Superior temporal gyrus (tissue), 1 donor: Measurements from ENCODE around the gene RTKN2.

ENCODE experiments used
- DNase-seq: peaks from one replicate; pipeline ENCODE4 v3.0.0-alpha.2; 2016; ENCODE audit errors: extremely low spot score

The RTKN2 gene

DNA sequence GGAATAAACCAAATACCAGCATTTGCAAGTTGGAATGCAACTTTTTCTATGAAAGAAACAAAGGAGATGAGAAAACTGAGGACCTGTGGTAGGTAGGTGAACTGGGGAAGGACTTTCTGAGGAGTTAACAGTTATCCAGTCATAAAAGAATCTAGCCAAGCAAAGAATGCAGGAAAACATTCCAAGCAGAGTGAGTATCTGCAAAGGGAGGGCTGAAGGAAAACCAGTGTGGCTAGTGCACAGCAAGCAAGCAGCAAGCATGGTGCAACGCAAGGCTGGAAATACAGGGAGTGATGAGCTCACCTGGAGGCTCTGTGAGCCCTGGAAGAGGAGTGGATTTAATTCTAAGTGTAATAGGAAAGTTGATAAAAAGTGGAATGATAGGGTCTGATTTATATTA lies 44.0 kb downstream of the RTKN2 start:
- no peak for DNase-seq

DNA sequence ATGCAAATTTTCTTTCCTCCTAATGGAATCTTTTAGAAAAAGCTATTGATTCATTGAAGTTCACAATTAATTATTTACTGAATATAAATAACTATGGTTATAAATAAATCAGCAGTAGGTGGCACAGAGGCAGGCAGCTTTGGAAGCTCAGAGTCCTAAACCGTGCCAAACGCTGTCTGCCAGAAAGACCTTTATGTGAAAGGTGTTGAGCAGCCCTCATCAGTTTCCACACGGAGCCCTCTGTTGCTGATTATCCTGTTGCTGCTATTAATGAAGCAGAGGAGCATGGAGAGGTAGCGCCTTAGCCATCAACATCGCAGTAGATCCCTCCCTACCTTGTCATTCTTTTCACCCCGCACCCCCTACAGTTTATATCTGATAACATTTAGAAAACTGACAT lies 51.0 kb downstream of the RTKN2 start:
- no peak for DNase-seq

DNA sequence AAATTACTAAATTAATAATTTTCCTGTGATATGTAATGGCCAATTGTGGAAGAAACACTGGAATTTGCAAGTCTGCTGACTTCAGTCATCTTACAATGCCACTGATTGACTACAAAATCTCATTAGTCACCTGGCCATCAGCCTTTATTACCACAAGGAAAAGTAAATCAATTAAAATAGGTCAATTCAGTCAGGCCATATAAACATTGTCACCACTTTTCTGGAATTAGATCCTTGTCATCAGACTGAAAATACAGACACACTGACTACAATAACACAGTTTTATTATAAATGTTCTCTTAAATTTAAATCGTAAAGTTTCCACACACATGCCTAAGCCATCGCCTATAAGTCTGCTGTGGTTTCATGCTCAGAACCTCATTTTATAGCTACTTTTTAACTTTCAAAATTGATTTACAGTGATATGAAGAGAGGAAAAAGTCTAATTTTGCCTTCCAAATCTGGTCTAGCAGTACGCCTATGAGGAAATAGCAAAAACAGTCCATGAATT lies 54.2 kb downstream of the RTKN2 start:
- no peak for DNase-seq

DNA sequence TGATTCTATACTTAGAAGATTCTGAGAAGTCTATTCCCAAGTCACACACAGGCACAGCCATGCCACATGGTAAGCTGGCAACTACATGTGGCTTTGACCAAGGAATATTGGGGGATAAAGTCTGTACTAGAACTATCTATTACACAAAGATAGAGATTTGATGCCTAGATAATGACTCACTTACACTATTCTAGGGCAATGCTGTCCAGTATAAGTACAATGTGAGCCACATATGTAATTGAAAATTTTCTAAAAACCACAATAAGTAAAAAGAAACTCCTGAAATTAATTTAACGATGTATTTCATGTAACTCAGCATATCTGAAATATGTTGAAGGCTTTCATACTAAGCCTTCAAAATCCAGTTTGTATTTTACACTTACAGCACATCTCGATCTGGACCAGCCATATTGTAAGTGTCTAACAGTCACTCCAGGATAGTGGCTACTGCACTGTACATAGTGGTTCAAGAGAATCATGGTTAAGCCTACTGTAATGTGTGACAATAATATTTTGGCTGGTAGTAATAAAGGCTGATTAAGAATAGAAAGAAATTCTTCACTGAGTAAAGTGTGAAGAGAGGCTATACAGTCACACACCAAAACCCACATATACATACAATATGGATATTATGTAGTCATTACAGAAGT lies 62.8 kb downstream of the RTKN2 start:
- no peak for DNase-seq

DNA sequence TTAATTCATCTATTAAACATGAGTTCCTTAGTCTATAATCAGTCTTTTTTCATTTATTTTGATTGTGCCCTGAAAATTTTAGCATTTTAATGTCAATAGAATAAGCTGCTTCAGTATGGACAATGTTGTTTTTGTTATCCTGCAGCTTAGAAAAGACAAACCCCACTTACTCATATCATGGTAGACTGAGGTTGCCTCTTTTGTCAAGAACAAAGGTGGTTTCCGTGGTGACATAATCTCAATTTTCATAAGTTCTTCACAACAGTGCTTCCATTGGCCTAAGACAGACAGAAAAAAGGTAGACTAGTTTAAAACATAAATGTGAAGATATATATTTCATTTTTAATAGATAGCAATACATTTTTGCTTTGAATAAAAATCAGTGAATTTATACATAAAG lies 69.1 kb downstream of the RTKN2 start:
- DNase-seq, result no peak

DNA sequence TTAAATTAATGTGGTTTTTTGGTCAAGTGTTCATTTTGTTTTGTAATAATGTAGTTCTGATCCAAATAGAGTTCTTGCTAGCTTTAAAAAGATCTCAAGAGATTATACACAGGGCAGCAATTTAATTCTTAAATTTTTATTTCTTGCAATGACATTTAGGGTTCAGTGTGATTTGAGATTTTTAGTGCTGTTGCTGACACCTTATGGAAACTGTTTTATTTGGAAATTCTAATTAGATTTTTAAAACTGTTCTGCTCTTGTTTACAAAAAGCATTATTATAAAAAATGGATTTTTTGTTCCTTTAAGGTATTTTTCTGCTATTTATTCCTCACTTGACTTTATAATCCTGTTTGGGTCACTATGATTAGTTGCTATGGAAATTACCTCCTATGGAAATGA lies 72.1 kb downstream of the RTKN2 start:
- peak; percentile 17 for DNase-seq

DNA sequence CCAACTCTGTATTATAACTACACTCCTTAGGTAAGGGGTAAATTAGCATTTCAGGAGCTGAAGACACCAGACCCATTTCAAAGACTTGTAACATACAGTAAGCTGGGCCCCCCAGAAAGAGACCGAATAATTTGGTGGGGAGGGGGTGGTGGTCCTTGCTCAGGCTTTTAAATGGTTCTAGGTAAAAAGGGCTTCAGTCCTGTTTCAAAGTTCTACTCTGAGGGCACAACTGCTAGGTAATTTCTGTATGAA lies 73.0 kb downstream of the RTKN2 start:
- no peak for DNase-seq

DNA sequence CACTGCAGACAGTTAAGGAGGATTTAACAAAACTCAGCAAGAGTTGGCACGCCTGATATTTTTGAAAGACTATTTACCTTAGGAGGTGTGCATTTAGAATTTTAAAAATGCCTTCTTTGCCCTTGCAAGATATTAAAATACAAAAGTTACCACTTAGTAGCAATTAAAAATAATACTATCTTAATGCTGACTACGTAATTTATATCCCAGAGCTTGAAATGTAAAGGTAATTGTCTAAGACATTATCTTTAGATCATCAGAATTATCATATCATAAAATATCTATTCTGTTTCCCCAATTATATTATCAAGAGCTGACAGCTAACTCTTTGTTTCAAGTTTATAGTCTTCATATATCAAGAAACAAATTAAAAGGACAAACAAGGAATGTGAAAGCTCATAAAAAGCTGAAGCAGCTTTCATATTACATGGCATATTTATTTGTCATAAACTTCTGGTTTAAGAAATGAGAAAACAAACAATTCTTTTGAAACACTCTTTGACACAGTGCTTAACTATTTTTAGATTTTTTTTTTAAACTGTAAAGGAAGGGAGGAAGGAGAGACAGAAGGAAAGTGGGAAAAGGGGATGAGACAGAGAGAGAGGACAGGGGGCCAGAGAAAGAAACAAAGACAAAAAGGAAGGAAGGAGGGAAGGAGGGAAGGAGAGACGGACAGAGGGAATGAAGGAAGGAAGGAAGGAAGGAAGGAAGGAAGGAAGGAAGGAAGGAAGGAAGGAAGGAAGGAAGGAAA lies 73.5 kb downstream of the RTKN2 start:
- DNase-seq, result no peak

DNA sequence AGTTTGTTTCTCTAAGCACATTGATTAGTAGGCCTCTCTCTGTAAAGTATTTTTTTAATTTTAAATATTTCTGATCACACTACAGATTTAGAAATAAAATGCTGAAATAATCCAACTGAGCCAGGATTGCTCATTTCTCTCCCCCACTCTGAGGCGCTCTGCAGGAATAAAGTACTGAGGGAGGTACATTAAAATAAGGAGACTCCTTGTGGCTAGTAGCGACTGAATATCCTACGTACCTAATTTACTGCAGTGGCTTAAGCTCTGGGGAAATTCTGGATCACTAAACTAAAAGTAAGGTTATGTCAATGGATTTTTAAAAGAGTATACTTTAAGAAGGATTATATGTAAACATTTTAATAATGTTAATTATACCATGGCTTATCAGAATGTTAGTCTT lies 75.2 kb downstream of the RTKN2 start:
- no peak for DNase-seq

DNA sequence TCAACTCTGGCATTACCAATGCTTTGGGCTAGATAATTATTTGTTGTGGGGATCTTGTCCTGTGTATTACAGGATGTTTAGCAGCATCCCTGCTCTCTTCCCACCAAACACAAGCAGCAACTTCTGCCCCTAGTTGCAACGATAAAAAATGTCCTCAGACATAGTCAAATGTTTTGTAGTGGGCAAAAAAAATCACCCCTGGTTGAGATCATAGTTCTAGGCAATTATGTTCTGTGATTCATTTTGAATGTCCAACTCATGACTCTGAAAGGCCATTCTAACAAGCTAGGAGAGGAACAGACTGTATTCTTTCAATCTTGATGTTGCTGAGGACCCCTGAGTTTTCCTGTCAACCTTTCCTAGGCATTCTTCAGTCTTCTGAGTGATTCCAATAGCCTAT lies 79.5 kb downstream of the RTKN2 start:
- DNase-seq, result no peak

DNA sequence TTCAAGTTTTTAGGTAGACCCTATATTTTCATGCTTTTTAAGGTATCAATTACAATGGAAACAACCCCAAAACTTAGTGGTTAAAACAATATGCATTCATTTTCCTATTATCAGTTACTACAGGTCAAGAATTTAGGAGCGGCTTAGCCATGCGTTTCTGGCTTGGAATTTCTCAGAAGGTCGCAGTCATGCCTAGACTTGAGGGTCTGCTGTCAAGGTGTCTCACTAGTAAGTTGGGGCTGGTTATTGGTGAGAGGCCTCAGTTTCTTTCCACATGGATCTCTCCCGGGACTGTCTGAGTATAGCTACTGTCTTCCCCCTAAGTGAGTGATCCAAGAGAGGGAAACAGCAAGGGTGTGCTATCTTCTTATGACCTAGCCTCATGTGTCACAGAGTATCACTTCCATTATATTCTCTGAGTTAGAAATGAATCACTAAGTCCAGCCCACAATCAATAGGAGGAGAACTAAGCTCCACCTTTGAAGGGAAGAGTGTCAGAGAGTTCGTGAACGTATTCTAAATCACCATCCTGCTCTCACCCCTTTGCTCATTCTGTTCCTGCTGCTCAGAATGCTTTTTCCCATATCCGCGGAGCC lies 80.5 kb downstream of the RTKN2 start:
- DNase-seq, result no peak

DNA sequence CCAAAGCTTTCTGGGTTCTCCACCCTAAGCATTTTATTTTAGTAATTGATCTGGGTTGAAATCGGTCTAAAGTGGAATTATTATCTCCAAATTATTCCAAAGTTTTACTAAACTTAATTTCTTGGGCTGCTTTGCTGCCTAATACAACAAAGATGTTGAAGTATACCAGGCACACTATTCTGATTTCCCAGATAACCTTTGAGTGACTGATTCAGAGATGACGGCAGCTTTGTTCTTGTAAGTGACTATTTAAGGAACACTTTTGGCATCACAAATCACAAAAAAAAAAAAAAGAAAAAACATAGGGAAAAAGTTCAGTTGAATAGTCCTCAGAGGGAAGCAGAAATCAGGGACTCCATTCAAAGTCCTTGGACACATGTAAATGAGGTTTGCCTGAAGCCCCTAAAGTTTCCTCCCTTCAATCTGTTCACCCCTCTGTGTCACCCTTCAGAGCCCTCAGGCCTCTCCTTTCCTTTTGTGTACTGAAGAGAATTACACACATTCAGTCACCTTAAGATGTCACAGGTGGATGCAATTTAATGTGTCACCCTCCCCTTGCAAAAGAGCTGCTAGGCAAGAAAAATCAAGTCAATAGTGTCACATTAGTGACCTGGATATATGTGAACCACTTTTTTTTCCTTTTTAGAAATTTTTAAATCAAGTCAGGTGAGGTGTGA lies 81.5 kb downstream of the RTKN2 start:
- DNase-seq, result no peak

DNA sequence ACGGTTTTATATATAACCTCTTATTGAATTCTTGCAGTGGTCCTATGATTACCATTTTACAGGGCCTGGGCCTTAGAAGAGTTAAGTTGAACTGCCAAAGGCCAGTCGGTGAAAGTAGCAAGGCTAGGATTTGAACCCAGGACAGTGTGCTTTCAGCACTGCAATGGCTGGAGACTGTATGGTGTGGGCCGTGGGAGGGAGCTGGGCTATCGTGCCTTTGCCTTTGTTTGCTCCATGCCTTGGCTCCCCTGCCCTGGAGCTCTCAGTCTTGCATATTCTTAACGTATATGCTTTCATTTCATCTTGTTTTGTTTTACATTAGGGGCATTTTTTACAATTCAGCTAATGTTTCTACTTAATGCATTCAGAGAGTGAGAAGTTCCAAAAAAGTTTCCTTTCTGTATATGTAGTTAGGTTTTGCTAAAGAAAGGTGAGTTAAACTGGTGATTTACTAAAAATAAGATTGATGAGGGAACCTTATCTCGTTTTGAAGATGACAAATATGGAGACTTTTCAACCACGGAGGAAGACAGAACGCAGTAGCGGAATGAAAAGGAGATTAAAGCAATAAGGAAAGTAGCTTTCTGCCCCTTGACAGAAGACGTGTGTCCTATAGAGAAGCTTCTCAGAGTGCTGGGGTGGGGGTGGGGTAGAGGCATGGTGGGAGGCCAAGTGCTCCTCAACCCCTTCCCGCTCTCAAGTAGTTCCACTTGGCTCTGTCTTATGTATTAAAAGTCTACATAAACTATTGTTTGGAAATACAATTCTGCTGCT lies 82.5 kb downstream of the RTKN2 start:
- no peak for DNase-seq

DNA sequence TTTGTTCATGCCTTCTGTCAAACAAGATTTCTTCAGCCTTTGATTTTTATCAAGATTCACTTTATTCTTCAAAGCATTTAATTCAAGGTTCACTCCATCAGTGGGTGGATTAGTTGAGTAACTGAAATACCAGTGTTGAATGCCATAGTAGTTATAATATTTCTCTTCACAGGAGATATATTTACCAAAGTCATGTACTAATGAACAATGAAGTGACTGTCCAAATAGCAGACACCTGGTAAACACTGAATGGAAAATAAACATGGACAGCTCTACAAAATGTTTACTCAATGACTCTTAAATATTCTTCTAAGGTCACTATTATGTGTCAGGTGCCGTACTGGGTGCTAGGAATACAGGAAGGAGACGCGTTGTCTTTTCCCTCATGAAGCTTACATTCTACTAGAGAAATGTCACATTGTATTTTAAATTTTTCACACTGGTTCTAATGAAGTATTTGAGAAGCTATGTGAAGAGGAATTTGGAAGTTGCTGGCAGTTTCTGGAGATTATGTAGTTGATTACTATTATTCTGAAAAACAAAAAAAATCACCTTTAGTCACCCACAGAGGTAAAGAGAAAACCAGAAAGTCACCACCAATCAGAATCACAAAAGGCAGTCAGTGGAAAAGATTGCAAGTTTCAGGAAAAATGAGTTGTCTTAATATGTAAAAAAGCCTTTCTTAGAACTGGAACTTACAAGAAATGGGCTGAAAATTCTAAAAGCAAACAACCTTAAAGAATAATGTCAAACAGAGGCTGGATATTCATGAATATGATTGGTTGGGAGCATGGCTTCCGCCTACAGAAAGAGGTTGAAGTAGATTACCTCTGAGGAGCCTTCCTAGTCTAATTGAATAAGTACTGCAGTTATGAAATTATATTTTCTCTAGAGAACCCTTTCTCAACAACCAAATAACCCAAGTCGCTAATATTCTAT lies 84.5 kb downstream of the RTKN2 start:
- DNase-seq, result no peak

DNA sequence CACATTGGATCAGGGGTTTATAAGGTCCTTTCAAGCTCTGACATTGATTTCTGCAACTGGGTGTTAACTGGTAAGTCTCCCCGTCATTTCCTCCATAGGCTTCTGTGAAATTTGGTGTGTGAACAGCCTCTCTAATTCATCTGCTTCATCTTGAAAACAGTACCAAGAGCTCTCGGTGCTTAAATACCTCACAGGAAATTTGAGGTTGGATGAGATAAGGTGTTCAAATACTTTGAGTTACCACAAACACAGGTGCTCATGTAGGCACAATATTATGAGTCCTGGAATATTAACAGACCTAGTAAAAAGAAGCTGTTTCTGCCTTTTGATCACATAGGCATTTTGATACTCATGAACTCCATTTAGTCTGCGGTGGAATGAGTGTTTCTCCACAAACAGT lies 85.2 kb downstream of the RTKN2 start:
- no peak for DNase-seq

DNA sequence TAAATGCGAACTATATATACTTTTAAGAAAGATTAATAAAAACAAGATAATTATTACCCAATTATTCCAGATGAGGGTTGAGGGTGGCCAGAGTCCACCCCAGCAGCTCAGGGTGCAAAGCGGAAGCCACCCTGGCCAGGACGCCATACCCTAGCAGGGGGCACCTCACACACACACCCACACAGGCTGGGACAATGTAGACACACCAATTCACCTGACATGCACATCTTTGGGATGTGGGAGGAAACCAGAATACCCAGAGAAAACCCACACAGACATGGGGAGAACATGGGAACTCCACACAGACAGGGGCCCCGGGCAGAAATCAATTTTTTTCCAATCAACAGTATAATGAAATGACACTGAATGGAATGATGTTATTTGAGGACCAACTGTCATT lies 86.0 kb downstream of the RTKN2 start:
- DNase-seq, result no peak

DNA sequence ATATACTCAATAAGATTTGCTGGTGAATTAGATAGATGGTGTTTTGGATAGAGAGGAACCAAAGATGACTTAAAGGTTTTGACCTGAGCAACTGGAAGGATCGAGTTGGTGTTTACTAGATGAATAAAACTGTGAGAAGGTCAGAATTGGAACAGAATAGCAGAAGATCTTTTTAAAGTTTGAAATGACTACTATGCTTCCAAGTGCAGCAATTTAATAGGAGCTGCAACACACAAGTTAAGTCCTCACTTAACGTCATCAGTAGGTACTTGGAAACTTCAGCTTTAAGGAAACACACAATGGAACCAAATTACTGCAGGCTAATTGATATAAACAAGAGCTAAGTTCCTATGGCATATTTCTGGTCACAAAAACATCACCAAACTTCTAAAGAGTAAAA lies 86.5 kb downstream of the RTKN2 start:
- DNase-seq, result no peak

DNA sequence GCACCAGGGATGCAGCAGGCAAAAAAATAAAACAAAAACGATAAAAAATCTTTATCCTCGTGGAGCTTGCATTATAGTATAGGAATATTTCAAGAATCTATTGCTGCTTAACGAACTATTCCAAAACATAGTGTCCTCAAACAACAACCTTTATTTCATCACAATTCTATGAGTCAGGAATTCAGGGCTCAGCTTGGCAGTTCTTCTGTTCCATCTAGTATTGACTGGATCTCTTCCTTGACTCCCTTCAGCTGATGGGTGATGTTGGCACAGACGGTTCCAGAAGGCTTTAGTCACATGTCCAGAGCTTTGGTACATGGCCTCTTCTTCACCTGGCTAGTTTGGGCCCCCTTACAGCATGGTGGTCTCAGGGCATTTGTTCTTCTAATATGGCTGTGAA lies 88.0 kb downstream of the RTKN2 start:
- no peak for DNase-seq

DNA sequence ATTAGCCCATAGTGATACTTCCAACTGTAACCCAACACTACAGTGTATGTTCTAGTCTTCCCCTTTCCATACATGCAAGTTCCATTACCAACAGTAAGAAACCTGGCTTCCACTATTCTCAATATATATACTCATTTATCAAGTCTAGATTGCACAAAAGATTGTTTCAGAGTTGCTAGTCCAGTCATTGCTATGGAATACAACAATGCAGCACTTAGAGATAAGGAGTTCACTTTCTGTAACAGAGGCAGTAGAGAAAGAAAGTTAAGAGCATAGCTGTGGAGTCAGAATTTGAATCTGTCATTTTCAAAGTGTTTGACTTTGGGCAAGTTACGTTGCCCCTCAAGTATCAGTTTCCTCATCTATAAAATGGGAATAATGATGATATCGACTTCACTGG lies 90.1 kb downstream of the RTKN2 start:
- DNase-seq, result no peak

DNA sequence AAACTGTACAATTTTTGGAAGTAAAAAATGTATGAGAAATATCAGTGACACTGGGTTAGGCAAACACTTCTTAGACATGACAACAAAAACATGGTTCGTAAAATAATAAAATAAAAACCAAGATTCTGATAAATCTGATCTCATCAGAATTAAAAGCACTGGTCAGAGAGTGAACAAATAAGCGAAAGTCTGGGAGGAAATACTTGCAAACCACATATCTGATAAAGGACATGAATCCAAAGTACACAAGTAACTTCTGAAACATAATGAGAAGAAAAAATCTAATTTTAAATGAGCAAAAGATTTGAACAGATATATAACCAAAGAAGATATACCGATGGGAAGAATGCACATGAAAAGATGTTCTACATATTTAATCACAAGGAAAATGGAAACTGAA lies 91.5 kb downstream of the RTKN2 start:
- no peak for DNase-seq

DNA sequence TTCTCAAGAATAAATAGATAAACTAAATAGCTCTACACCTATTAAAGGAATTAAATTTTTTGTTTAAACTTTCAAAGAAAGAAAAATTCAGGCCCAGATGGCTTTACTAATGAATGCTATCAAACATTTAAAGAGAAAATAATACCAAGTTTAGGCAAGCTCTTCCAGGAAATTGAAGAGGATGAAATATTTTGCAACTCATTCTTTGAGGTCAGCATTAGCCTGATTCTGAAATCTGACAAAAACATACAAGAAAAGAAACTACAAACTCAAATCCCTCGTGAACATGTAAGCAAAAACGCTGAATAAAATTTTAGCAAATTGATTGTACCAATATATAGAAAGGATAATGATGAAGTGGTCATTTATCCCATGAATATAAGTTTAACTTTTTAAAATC lies 93.4 kb downstream of the RTKN2 start:
- DNase-seq, result no peak
